HG02885 (cell line): ENCODE data around the gene LRRC37B.
A peak's percentile ranks its signal among the peaks of the same experiment; 100 is the strongest.
"Not testable (repeated sequence)": the region's sequence is repeated elsewhere in the genome, so short reads cannot be mapped to it uniquely, and the experiment has no call there.

ENCODE experiments used
- ATAC-seq: cut with Tn5 transposase; IDR thresholded peaks from one replicate; pipeline ENCODE4 v1.9.1; 2021; ENCODE audit warnings: mild to moderate bottlenecking; ENCODE audit not compliant: unreplicated experiment, poor library complexity

Gene LRRC37B

GRCh38 chr17:32006957-32007462 is at the start of gene LRRC37B:
Gene LRRC37B, plus strand, starts transcription at chr17:32007383. Its CDS starts 14,010 bp downstream, at chr17:32021393.
- ATAC-seq, result peak; percentile 90

- ATAC-seq, result not testable (repeated sequence)
Measured at GRCh38 chr17:31964131-31964530, 43.1 kb upstream of the LRRC37B start.

GRCh38 chr17:31967648-31968047 is 39.5 kb upstream of the LRRC37B start:
- no peak for ATAC-seq

- ATAC-seq, result not testable (repeated sequence)
Measured at GRCh38 chr17:31970416-31970815, 36.8 kb upstream of the LRRC37B start.

- not testable (repeated sequence) for ATAC-seq
Measured at GRCh38 chr17:31974269-31975071, 32.7 kb upstream of the LRRC37B start.

- not testable (repeated sequence) for ATAC-seq
Measured at GRCh38 chr17:31975391-31975790, 31.8 kb upstream of the LRRC37B start.

GRCh38 chr17:31991821-31992220 is 15.4 kb upstream of the LRRC37B start:
- ATAC-seq, result not testable (repeated sequence)

GRCh38 chr17:31997005-31997404 is 10.2 kb upstream of the LRRC37B start:
- no peak for ATAC-seq

GRCh38 chr17:32007463-32008298 is 498 bp downstream of the LRRC37B start:
- peak; percentile 46 for ATAC-seq

GRCh38 chr17:32009262-32009542 is 2.0 kb downstream of the LRRC37B start:
- ATAC-seq, result no peak

- no peak for ATAC-seq
Measured at GRCh38 chr17:32010114-32010513, 2.9 kb downstream of the LRRC37B start.

GRCh38 chr17:32015245-32016013 is 8.2 kb downstream of the LRRC37B start:
- ATAC-seq, result no peak

GRCh38 chr17:32016231-32016630 is 9.0 kb downstream of the LRRC37B start:
- ATAC-seq, result no peak

GRCh38 chr17:32019228-32019627 is 12.0 kb downstream of the LRRC37B start:
- no peak for ATAC-seq

GRCh38 chr17:32020943-32021614 is 13.9 kb downstream of the LRRC37B start:
- no peak for ATAC-seq

GRCh38 chr17:32021615-32021955 is 14.4 kb downstream of the LRRC37B start:
- no peak for ATAC-seq

- not testable (repeated sequence) for ATAC-seq
Measured at GRCh38 chr17:32022554-32022953, 15.4 kb downstream of the LRRC37B start.

- not testable (repeated sequence) for ATAC-seq
Measured at GRCh38 chr17:32027271-32027670, 20.1 kb downstream of the LRRC37B start.

GRCh38 chr17:32033223-32033622 is 26.0 kb downstream of the LRRC37B start:
- ATAC-seq, result no peak

- ATAC-seq, result not testable (repeated sequence)
Measured at GRCh38 chr17:32033812-32034211, 26.6 kb downstream of the LRRC37B start.
